GM21619 (cell line): Measurements from ENCODE around the gene CNTFR.

Experiments used
- ATAC-seq: cut with Tn5 transposase; IDR thresholded peaks from one replicate; pipeline ENCODE4 v1.9.1; 2021; ENCODE audit not compliant: unreplicated experiment

The CNTFR gene

DNA sequence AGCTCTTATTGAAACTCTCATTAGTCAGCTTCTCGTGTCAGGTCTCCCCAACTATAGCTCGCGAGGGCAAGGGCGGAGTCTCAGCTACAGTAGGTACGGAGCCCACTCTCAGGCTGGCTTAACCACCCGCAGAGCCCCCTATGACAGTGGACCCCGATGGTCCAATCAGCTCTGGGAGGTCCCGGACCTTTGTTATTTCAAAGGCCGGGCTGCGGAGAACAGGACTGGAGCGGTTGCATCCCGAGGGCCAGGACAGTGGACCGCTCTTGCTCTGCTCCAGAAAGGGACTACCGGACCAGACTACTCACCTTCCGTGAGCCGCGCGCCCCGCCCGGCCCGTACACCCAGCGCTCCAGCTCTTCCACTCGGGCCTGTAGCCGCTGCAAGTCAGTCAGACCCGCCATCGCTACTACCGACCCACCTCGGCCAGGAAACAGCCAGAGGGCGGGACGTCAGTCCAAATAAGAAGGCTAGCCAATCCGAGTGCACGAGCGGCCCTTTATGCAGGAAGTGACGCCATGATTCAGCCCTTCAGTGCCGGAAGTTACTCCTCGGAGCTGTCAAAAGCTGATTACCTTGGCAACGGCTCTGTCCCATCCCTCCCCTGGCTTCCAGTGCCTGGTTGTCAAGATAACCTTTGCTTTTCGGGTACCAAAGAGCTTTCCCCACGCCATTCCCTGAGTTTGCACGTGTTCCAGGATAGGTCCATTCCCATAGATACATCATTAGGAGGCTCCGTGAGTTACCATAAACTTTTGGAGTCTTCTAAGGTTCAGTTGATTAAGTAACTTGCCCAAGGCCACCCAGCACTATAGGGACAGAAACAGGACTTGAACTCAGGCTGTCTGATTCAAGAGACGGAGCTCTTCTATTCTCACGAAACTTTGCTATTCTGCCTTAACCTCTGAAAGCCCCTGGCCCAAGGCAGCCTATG lies 30.8 kb upstream of the CNTFR start, which contains the start of gene DCTN3:
DCTN3 (minus strand) TSS at position 435 of the 934 bp plus-strand sequence; CDS start at position 404, 31 bp downstream.
- ATAC-seq, result peak; percentile 99

DNA sequence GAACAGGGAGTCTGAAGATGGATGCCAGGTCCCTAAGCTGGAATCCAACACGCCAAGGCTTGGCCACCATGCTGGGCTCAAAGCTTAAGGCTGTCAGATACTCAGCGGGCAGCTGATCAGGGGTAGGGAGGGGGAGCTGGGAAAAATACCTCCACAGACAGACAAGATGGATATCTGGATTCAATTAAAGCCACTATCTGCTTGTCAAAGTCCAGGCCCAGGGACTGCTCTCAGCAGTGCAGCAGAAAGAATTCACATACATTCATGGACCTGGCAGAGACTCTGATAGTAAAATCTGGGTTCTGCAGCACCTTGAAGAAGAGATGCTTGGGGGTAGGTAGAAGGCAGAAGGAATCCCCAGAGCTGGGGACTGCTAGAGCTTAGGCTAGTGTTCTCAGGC lies 25.6 kb upstream of the CNTFR start:
- ATAC-seq, result no peak

DNA sequence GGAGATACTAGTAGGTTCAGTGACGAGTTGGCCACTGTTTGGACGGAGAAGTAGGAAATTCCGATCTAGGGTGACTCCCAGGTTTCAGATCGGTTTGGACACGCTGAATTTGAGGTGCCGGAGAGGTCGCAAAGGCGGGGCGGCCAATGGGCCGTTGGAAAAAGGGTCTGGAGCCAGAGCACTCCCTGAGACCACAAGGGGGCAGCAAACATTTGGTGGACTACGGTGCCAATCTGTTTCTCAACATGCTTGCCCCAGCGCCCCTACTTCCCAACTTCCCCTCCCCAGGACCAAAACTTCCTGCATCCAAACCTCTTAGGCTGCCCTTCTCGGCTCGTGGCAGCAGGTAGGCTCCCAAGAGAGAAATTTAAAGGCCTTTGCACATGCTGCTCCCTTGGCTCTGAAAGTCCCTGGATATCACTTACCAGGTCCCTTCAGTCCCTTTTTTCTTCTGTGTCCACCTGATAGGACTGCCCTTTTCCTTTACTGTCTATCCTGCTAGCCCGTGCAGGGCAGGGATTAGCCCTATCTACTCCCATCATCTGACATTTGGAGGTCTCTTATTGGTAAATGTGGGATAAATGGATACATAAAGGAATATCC lies 23.4 kb upstream of the CNTFR start:
- no peak for ATAC-seq

GRCh38 chr9:34611811-34612787 lies 22.6 kb upstream of the CNTFR start, which contains the start of gene RPP25L:
Gene RPP25L (minus strand): TSS chr9:34612097. CDS start chr9:34611296, 801 bp downstream.
- ATAC-seq, result peak; percentile 85

- no peak for ATAC-seq
Observed at GRCh38 chr9:34611251-34611810, 21.8 kb upstream of the CNTFR start.

- ATAC-seq, result no peak
Observed at GRCh38 chr9:34610434-34611206, 21.1 kb upstream of the CNTFR start.

DNA sequence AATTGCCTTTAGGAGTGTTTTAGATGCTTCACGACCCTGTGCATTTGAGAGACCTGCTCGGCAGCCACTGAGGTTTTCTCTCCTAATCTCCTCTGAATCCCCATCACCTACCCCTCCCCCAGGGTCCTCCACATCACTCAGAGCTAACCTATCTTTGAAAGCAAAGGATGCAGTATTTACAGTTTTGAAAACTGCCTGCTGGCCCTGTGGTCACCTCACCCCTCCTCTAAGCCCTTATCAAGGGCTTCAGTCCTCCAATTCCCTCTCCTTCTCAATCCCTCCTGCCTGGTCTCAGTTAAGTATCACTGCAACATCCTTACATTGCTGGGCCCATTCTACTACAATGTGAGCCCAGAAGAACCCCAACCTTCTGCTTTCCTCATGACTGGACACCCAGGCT lies 17.8 kb upstream of the CNTFR start:
- no peak for ATAC-seq

- no peak for ATAC-seq
Observed at GRCh38 chr9:34606905-34607304, 17.4 kb upstream of the CNTFR start.

DNA sequence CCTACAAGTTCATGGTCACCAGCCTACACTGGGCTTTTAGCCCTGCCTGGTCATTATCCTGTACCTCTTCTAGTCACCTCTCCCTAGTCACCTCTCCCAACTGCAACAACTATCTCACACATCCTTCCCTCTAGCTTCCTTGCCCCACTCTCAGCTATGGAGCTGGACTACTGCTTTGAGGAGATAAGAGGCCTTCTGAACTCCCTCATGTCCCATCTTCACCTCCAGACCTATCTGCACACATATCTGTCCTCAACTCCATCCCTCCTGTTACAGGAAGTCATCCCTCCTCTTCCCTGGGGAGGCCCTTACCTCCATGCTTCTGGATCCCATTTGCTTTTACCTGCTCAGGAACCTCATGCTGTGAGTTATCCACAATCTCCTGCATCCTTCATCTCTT lies 16.7 kb upstream of the CNTFR start:
- ATAC-seq, result no peak

- no peak for ATAC-seq
Observed at GRCh38 chr9:34603610-34604231, 14.2 kb upstream of the CNTFR start.

- ATAC-seq, result no peak
Observed at GRCh38 chr9:34601937-34602573, 12.5 kb upstream of the CNTFR start.

DNA sequence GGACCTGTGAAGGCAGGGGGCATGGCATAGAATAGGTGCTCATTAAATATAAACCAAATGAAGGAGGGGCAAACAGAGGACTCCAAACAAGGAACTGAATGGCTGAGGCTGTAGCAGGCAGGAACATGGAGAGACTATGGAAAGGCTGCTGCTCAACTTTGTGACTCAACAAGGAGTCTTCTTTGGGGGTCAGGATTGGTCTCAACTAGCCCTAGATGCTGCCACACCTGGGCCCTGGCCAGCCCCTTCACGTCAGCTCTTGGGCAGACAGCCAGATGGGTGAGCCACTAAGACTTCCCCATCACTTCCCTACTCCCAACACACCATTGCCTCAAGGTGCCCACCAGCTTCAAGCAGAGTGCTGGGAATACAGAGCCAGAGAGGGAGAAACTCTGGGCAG lies 11.4 kb upstream of the CNTFR start:
- ATAC-seq, result no peak

- ATAC-seq, result no peak
Observed at GRCh38 chr9:34599546-34599945, 10.0 kb upstream of the CNTFR start.

DNA sequence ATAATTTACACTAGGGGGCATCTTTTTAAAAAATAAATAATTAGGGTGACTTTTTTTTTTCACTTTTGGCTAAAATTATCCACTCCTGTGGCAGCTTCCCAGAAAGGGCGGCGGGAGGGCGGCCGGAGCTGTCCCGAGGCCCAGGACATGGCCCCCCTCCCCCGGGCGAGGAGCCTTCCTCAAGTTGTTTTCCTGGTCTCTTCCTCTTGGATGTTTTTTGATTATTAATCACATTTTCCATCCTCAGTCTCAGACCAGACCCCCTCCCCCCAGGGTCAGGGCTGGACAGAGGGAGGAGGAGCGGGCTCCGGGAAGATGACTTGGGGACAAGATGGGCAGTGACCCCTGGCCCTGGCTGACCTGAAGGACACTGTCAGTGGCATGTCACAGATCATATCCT lies 4.7 kb upstream of the CNTFR start:
- ATAC-seq, result no peak

- ATAC-seq, result no peak
Observed at GRCh38 chr9:34592895-34593601, 3.5 kb upstream of the CNTFR start.

DNA sequence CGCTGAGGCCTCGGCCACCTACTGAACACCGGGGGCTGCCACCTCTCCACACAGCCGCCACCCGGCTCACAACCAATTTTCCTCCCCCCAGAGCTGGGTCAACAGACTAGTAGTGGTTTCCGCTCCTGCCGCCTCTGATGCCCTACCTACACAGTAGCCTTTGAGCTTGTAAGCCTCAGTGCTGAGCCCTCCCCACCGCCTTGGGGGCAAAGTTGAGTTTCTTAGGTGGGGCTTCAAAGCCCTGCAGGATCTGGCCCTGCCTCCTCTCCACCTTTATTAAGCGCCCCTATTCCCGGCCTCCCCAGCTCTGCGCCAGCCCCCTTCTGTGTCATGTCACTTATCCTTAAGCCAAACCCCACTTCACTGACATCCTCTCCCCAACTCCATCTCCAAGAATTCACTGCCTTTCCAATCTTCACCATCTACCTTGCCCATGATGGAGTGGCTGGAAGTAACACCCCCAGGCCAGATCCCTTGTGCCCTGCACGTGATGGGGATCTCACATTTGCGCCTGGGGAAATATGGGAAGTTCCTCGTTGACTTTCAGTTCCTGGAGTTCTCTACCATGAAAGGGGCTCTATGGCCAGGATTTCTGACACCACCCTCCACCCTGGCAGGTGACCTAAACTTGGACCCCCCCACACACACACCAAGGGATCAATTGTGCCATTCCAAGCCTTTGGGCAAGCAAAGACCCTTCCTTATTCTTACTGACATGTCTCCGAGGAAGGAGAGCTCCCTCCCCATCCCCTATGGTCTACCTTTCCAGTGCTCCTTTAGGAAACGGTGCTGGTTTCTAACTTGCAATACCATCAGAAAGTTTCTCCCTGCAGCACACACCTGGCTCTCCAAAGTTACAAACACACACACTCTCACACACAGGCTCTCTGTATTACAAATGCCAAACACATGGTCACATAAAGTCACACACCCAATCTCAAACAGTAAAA lies 2.7 kb upstream of the CNTFR start:
- ATAC-seq, result no peak

GRCh38 chr9:34591248-34591916 lies 1.9 kb upstream of the CNTFR start:
- peak; percentile 73 for ATAC-seq
